PC-3 (cell line): Measurements from ENCODE around the gene BMPER.

Experiments
- CTCF ChIP-seq: fragments of 300-600 bp; sonication (generic); conservative IDR thresholded peaks from 2 replicates; pipeline ENCODE4 v1.5.1; 2017; ENCODE audit warnings: antibody characterized with exemption, low read depth, mild to moderate bottlenecking, low read length
- EZH2 ChIP-seq: fragments of 300-600 bp; sonication (generic); IDR thresholded peaks from one replicate; pipeline ENCODE4 v1.6.1; 2017; ENCODE audit warnings: antibody characterized with exemption, mild to moderate bottlenecking, low read length; ENCODE audit not compliant: unreplicated experiment
- EZH2phosphoT487 ChIP-seq: fragments of 300-600 bp; sonication (generic); IDR thresholded peaks from 2 replicates; pipeline ENCODE4 v1.6.1; 2018; ENCODE audit warnings: mild to moderate bottlenecking, antibody characterized with exemption, low read length, borderline replicate concordance

DNA sequence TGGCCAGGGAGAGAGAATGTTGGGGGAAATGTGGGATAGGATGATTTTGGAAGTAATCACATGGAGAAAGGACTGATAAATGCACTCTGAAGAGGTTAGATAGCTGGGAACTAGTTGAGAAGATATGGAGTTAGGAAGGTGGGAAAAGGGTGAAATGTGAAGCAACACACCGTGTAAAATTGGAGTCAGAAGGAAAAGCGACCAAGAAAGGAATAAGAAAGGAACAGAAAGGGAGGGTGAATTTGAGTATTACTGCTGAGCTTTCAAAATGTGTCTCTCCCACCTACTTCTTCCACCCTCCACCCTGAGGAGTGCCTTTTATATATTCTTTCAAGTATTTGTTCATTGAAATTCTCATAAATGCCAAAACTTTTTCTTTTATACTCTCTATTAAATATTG is 171.8 kb downstream of the BMPER start:
- no peak for TF ChIP-seq CTCF
- no peak for TF ChIP-seq EZH2
- no peak for TF ChIP-seq EZH2phosphoT487
